HepG2 (cell line): Measurements from ENCODE around the gene ARF5. TPM values are rescaled to one million over a fixed set of nuclear protein-coding genes. Genes with fewer than 3 reads are reported as not detected.

ENCODE experiments used
- ATAC-seq: fragments of 200-7000 bp; cut with Tn5 transposase; 3 replicates; pipeline ENCODE4 v1.9.1; 2020; ENCODE audit warnings: mild to moderate bottlenecking, moderate library complexity
- BruUV-seq: library from RNA; stranded (reverse); fragments of 400-500 nt; replicated peaks from 2 replicates; lab custom pipeline; 2021; lab: Mats Ljungman, UMichigan
- CTCF ChIA-PET: fragments of 300-600 bp; formaldehyde crosslinking; extraction: SDS; loops from one replicate; lab custom pipeline; 2021; ENCODE audit warnings: low total read pairs, inconsistent platforms, low intra/inter-chr PET ratio; lab: Yijun Ruan, JAX
- POLR2A ChIA-PET: fragments of 350-600 bp; sonication (Branson Sonifier 250); formaldehyde crosslinking; loops from one replicate; lab custom pipeline; 2020; ENCODE audit warnings: antibody characterized with exemption, inconsistent platforms; lab: Yijun Ruan, JAX
- DNase-seq: peaks from one replicate; pipeline ENCODE4 v3.0.0-alpha.2; 2015; ENCODE audit warnings: low spot score
- FAIRE-seq: peaks from 3 replicates; lab custom pipeline; 2011; peaks lifted over from hg19 to GRCh38; lab: Jason Lieb, UNC
- H2AFZ ChIP-seq: one replicate; pipeline ENCODE4 v1.6.1; 2011; ENCODE audit warnings: low read length, inconsistent platforms
- H3K27ac ChIP-seq: fragments of 300-600 bp; 3 replicates; pipeline ENCODE4 v1.8.0; 2011; ENCODE audit warnings: mixed run types, mild to moderate bottlenecking, mixed read lengths, low read length, inconsistent platforms; ENCODE audit not compliant: insufficient read depth; ENCODE audit errors: extremely low read length
- H3K27me3 ChIP-seq, 2 experiments: fragments of 200-600 bp in 1 of 2; 2 replicates in 1 of 2; 3 replicates in 1 of 2; pipeline versions ENCODE4 v1.6.0 to v1.8.0; 2011; ENCODE audit warnings: low read length in 2 of 2, mild to moderate bottlenecking in 2 of 2, moderate library complexity in 2 of 2, inconsistent platforms in 1 of 2; ENCODE audit not compliant: insufficient read depth in 2 of 2, control insufficient read depth in 1 of 2
- H3K36me3 ChIP-seq, 2 experiments: fragments of 200-600 bp in 1 of 2; replicated peaks in 1 of 2; 2 replicates in 1 of 2; 3 replicates in 1 of 2; pipeline versions ENCODE4 v1.5.1 to v1.8.0; 2011; ENCODE audit warnings: low read length in 2 of 2, inconsistent platforms in 1 of 2; ENCODE audit not compliant: insufficient read depth in 2 of 2, control insufficient read depth in 1 of 2
- H3K4me1 ChIP-seq: 2 replicates; pipeline ENCODE4 v1.5.1; 2012; ENCODE audit warnings: low read length, inconsistent platforms; ENCODE audit not compliant: insufficient read depth
- H3K4me2 ChIP-seq: 2 replicates; pipeline ENCODE4 v1.6.0; 2011; ENCODE audit warnings: low read depth, low read length, inconsistent platforms
- H3K4me3 ChIP-seq, 3 experiments: fragments of 200-600 bp in 1 of 3; sonication (generic), shearing (Covaris generic) in 1 of 3; replicated peaks in 1 of 3; 2 replicates each; pipeline ENCODE4 v1.5.1; 2011 to 2016; ENCODE audit warnings: low read length in 3 of 3, inconsistent platforms in 2 of 3, low read depth in 2 of 3, mild to moderate bottlenecking in 2 of 3, control low read depth in 1 of 3, mixed read lengths in 1 of 3; ENCODE audit not compliant: insufficient read depth in 1 of 3
- H3K79me2 ChIP-seq: one replicate; pipeline ENCODE4 v1.6.1; 2011; ENCODE audit warnings: low read length, inconsistent platforms; ENCODE audit not compliant: insufficient read depth
- H3K9ac ChIP-seq: 2 replicates; pipeline ENCODE4 v1.6.0; 2011; ENCODE audit warnings: mild to moderate bottlenecking, low read depth, low read length, inconsistent platforms; ENCODE audit not compliant: insufficient read depth
- H3K9me3 ChIP-seq: 2 replicates; pipeline ENCODE4 v1.5.1; 2012; ENCODE audit warnings: mild to moderate bottlenecking, low read length
- H4K20me1 ChIP-seq: 2 replicates; pipeline ENCODE4 v1.6.0; 2011; ENCODE audit warnings: inconsistent platforms, mild to moderate bottlenecking, low read length, moderate library complexity; ENCODE audit not compliant: insufficient read depth
- FOXK2 ChIP-seq: fragments of 450-650 bp; IDR thresholded peaks from 2 replicates; pipeline ENCODE4 v1.6.1; 2016
- HHEX ChIP-seq: IDR thresholded peaks from 2 replicates; pipeline ENCODE4 v1.6.1; 2016; ENCODE audit warnings: control low read depth
- KLF6 ChIP-seq: IDR thresholded peaks from 2 replicates; pipeline ENCODE4 v1.8.0; 2016; ENCODE audit warnings: missing biosample characterization, missing genetic modification reagents
- REXO4 ChIP-seq: sonication (generic); formaldehyde crosslinking; IDR thresholded peaks from 2 replicates; pipeline ENCODE4 v1.8.0; 2022; ENCODE audit warnings: missing genetic modification reagents, mild to moderate bottlenecking, borderline replicate concordance
- SUZ12 ChIP-seq: fragments of 150-350 bp; IDR thresholded peaks from 2 replicates; pipeline ENCODE4 v1.6.1; 2014; ENCODE audit warnings: low read depth, low read length
- ZIK1 ChIP-seq: sonication (generic); formaldehyde crosslinking; IDR thresholded peaks from 2 replicates; pipeline ENCODE4 v1.5.0; 2020; ENCODE audit warnings: mild to moderate bottlenecking, low read depth, missing genetic modification reagents, borderline replicate concordance
- ZKSCAN1 ChIP-seq: fragments of 150-350 bp; IDR thresholded peaks from 2 replicates; pipeline ENCODE4 v1.6.1; 2014; ENCODE audit warnings: low read length
- ZNF557 ChIP-seq: sonication (generic); formaldehyde crosslinking; IDR thresholded peaks from 2 replicates; pipeline ENCODE4 v1.4.0; 2020; ENCODE audit warnings: missing genetic modification reagents
- WGBS: methylation state at CpG from one replicate; pipeline ENCODE4 v1.1.6; 2017; ENCODE audit warnings: low lambda C conversion rate; 5-methylcytosine and 5-hydroxymethylcytosine counted together
- in situ Hi-C: cut with HindIII; loops from 2 replicates; pipeline ENCODE4 v1.10.0; 2017; ENCODE audit warnings: low pct_unique_long_range_greater_than_20kb; ENCODE audit not compliant: extremely low pct_ligation_motif_present
- intact Hi-C: fragments of 100-400 bp; cut with micrococcal nuclease; formaldehyde crosslinking; loops from one replicate; pipeline ENCODE4 v1.10.0; 2022; ENCODE audit not compliant: unreplicated experiment
- polyA plus RNA-seq, 8 experiments: library from polyadenylated mRNA; depleted of rRNA in 3 of 8; stranded (reverse) in 7 of 8; unstranded in 1 of 8; fragments of >200 nt; fragmentation: Illumina TruSeq in 4 of 8; extraction: Trizol in 4 of 8; gene quantifications; 2 replicates each; pipeline versions ENCODE4 v1.2.1 to v1.2.3, GENCODE V29; 2011 to 2016; ENCODE audit warnings: low read depth in 4 of 8, missing spikeins in 1 of 8, mixed read lengths in 1 of 8; ENCODE audit not compliant: insufficient read depth in 1 of 8
- total RNA-seq, 5 experiments: library from RNA; depleted of rRNA; stranded (reverse); fragments of >200 nt; fragmentation: Illumina TruSeq; extraction: Trizol; gene quantifications; 2 replicates each; pipeline ENCODE4 v1.2.3, GENCODE V29; 2016; ENCODE audit warnings: low read depth in 1 of 5
- TF ChIP-seq, protein P1 (sequence below): sonication (generic); formaldehyde crosslinking; IDR thresholded peaks from 2 replicates; pipeline ENCODE4 v1.5.0; 2020; ENCODE audit warnings: missing genetic modification reagents
- TF ChIP-seq, protein P2 (sequence below): sonication (generic); formaldehyde crosslinking; IDR thresholded peaks from 2 replicates; pipeline ENCODE4 v1.8.0; 2022; ENCODE audit warnings: missing genetic modification reagents, mild to moderate bottlenecking, borderline replicate concordance
- TF ChIP-seq, protein P3 (sequence below): sonication (generic); formaldehyde crosslinking; IDR thresholded peaks from 2 replicates; pipeline ENCODE4 v1.5.1; 2020; ENCODE audit warnings: missing genetic modification reagents, mild to moderate bottlenecking, borderline replicate concordance
- TF ChIP-seq, protein P4 (sequence below): sonication (generic); formaldehyde crosslinking; IDR thresholded peaks from 2 replicates; pipeline ENCODE4 v1.5.0; 2020; ENCODE audit warnings: mild to moderate bottlenecking, missing genetic modification reagents, moderate library complexity
- TF ChIP-seq, protein P5 (sequence below): sonication (generic); formaldehyde crosslinking; IDR thresholded peaks from 2 replicates; pipeline ENCODE4 v1.4.0; 2020; ENCODE audit warnings: missing genetic modification reagents
- TF ChIP-seq, protein P6 (sequence below): sonication (generic); formaldehyde crosslinking; IDR thresholded peaks from 2 replicates; pipeline ENCODE4 v1.4.0; 2020; ENCODE audit warnings: low read depth, missing genetic modification reagents

The ARF5 gene
- total and polyA plus RNA-seq, 2 of the 13 experiments (the other 11 are each of a cell fraction or from before 2014, with no cell fraction given), result 109 to 135 TPM

DNA sequence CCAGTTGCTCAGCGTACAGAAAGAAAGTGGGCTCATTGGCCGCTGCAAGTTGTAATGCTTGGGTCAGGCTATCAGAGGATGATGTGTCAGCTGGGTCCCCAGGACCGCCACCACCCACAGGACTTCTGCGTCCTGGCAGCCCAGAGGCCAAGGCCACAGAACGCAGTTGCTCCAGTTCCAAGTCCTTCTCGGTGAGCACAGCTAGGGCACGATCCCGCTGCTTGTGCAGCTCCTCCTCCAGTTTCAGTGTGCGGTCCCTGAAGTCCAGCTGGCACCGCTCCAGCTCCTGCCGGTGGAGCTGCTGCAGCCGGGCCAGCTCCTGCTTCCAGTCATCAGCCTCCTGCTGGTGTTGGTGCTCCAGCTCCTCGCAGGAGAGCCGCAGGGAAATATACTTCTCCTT lies 5.8 kb upstream of the ARF5 start:
- FAIRE-seq, result peak; percentile 90
- no peak overlapping the region for H3K9ac ChIP-seq
- H3K4me3 ChIP-seq, result peak overlapping the region in 1 of 3 experiments; percentile 21; a peak in 1 of 6 replicates
- peaks cover 0 to 4% of the 10 kb centered on the region in 2 experiments; a peak in 3 of 5 replicates for H3K36me3 ChIP-seq
- H3K4me1 ChIP-seq, result peaks cover 60% of the 10 kb centered on the region
- intact Hi-C loops (loop anchor here (10.0 kb wide), 2 partner anchors 72 to 188 kb away; partner anchors contain the start of genes SND1 and ZNF800), in situ Hi-C loops (no loop called here)
- no peaks in the 10 kb centered on the region for H3K9me3 ChIP-seq
- 60% methylated on average over 1 of the region's 14 CpGs for WGBS
- ChIA-PET POLR2A (interaction anchor here (0.7 to 0.9 kb wide), 4 partner anchors 22 to 190 kb away, joined by 3 to 4 read pairs (median 3); partner anchors contain the start of gene ZNF800), CTCF (no interaction called here)
- no peaks in the 10 kb centered on the region; the same call in 1 of the 2 replicates for H4K20me1 ChIP-seq
- no peak overlapping the region for H2AFZ ChIP-seq
- H3K4me2 ChIP-seq, result peak overlapping the region; percentile 59
- H3K27ac ChIP-seq, result peak overlapping the region; percentile 53
- H3K27me3 ChIP-seq, result no peaks in the 10 kb centered on the region; a peak in 1 of 5 replicates
- BruUV-seq, result no TSS peak
- peak; percentile 80 for ATAC-seq
- H3K79me2 ChIP-seq, result peaks cover 13% of the 10 kb centered on the region
- DNase-seq, result peak; percentile 70
- TF ChIP-seq ZIK1 (CRISPR knock-in tag) (peak; percentile 55; the same call in 1 of the 2 replicates), KLF6 (CRISPR knock-in tag) (no peak), FOXK2 (no peak), ZNF557 (CRISPR knock-in tag) (no peak), ZKSCAN1 (no peak), REXO4 (no peak), SUZ12 (no peak), HHEX (CRISPR knock-in tag) (no peak)
- TF ChIP-seq, protein P1, sequence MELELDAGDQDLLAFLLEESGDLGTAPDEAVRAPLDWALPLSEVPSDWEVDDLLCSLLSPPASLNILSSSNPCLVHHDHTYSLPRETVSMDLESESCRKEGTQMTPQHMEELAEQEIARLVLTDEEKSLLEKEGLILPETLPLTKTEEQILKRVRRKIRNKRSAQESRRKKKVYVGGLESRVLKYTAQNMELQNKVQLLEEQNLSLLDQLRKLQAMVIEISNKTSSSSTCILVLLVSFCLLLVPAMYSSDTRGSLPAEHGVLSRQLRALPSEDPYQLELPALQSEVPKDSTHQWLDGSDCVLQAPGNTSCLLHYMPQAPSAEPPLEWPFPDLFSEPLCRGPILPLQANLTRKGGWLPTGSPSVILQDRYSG (CRISPR knock-in tag), result no peak
- TF ChIP-seq, protein P2, sequence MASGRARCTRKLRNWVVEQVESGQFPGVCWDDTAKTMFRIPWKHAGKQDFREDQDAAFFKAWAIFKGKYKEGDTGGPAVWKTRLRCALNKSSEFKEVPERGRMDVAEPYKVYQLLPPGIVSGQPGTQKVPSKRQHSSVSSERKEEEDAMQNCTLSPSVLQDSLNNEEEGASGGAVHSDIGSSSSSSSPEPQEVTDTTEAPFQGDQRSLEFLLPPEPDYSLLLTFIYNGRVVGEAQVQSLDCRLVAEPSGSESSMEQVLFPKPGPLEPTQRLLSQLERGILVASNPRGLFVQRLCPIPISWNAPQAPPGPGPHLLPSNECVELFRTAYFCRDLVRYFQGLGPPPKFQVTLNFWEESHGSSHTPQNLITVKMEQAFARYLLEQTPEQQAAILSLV (CRISPR knock-in tag), result no peak
- TF ChIP-seq, protein P3, sequence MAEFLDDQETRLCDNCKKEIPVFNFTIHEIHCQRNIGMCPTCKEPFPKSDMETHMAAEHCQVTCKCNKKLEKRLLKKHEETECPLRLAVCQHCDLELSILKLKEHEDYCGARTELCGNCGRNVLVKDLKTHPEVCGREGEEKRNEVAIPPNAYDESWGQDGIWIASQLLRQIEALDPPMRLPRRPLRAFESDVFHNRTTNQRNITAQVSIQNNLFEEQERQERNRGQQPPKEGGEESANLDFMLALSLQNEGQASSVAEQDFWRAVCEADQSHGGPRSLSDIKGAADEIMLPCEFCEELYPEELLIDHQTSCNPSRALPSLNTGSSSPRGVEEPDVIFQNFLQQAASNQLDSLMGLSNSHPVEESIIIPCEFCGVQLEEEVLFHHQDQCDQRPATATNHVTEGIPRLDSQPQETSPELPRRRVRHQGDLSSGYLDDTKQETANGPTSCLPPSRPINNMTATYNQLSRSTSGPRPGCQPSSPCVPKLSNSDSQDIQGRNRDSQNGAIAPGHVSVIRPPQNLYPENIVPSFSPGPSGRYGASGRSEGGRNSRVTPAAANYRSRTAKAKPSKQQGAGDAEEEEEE (CRISPR knock-in tag), result no peak
- TF ChIP-seq, protein P4, sequence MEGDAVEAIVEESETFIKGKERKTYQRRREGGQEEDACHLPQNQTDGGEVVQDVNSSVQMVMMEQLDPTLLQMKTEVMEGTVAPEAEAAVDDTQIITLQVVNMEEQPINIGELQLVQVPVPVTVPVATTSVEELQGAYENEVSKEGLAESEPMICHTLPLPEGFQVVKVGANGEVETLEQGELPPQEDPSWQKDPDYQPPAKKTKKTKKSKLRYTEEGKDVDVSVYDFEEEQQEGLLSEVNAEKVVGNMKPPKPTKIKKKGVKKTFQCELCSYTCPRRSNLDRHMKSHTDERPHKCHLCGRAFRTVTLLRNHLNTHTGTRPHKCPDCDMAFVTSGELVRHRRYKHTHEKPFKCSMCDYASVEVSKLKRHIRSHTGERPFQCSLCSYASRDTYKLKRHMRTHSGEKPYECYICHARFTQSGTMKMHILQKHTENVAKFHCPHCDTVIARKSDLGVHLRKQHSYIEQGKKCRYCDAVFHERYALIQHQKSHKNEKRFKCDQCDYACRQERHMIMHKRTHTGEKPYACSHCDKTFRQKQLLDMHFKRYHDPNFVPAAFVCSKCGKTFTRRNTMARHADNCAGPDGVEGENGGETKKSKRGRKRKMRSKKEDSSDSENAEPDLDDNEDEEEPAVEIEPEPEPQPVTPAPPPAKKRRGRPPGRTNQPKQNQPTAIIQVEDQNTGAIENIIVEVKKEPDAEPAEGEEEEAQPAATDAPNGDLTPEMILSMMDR (CRISPR knock-in tag), result peak; percentile 37
- TF ChIP-seq, protein P5, sequence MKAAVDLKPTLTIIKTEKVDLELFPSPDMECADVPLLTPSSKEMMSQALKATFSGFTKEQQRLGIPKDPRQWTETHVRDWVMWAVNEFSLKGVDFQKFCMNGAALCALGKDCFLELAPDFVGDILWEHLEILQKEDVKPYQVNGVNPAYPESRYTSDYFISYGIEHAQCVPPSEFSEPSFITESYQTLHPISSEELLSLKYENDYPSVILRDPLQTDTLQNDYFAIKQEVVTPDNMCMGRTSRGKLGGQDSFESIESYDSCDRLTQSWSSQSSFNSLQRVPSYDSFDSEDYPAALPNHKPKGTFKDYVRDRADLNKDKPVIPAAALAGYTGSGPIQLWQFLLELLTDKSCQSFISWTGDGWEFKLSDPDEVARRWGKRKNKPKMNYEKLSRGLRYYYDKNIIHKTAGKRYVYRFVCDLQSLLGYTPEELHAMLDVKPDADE (CRISPR knock-in tag), result 0 out of 2 replicates have a peak, but pooled peaks have one; percentile 37
- TF ChIP-seq, protein P6, sequence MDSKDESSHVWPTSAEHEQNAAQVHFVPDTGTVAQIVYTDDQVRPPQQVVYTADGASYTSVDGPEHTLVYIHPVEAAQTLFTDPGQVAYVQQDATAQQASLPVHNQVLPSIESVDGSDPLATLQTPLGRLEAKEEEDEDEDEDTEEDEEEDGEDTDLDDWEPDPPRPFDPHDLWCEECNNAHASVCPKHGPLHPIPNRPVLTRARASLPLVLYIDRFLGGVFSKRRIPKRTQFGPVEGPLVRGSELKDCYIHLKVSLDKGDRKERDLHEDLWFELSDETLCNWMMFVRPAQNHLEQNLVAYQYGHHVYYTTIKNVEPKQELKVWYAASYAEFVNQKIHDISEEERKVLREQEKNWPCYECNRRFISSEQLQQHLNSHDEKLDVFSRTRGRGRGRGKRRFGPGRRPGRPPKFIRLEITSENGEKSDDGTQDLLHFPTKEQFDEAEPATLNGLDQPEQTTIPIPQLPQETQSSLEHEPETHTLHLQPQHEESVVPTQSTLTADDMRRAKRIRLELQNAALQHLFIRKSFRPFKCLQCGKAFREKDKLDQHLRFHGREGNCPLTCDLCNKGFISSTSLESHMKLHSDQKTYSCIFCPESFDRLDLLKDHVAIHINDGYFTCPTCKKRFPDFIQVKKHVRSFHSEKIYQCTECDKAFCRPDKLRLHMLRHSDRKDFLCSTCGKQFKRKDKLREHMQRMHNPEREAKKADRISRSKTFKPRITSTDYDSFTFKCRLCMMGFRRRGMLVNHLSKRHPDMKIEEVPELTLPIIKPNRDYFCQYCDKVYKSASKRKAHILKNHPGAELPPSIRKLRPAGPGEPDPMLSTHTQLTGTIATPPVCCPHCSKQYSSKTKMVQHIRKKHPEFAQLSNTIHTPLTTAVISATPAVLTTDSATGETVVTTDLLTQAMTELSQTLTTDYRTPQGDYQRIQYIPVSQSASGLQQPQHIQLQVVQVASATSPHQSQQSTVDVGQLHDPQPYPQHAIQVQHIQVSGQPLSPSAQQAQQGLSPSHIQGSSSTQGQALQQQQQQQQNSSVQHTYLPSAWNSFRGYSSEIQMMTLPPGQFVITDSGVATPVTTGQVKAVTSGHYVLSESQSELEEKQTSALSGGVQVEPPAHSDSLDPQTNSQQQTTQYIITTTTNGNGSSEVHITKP (CRISPR knock-in tag), result no peak
